T-cell (primary cell): Measurements from ENCODE around the gene MLXIP. TPM values are rescaled to one million over a fixed set of nuclear protein-coding genes. Genes with fewer than 3 reads are reported as not detected.
A peak's percentile ranks its signal among the peaks of the same experiment; 100 is the strongest.

Source experiments
- ATAC-seq, 4 experiments: fragments of 200-7000 bp in 3 of 4; fragments of 150-1000 bp in 1 of 4; cut with Tn5 transposase; replicated peaks in 1 of 4; 1 replicate in 3 of 4; 2 replicates in 1 of 4; pipeline ENCODE4 v1.10.0; 2021; ENCODE audit warnings: moderate library complexity in 3 of 4, mild to moderate bottlenecking in 2 of 4, moderate number of reproducible peaks in 1 of 4
- CTCF ChIA-PET, 2 donors: fragments of 300-600 bp; sonication (Branson Sonifier 250); formaldehyde crosslinking; loops; one replicate each; lab custom pipeline; 2022; ENCODE audit warnings: antibody characterized with exemption in 2 of 2; lab: Charles Lee
- POLR2A ChIA-PET, 2 donors: fragments of 300-600 bp; sonication (Branson Sonifier 250); formaldehyde crosslinking; loops; one replicate each; lab custom pipeline; 2022; ENCODE audit warnings: antibody characterized with exemption in 2 of 2; lab: Charles Lee
- DNase-seq, 35 experiments: peaks; one replicate each; pipeline versions ENCODE4 v3.0.0 to v3.0.0-alpha.2; 2013 to 2023
- H3K27ac ChIP-seq: one replicate; pipeline ENCODE4 v1.5.1; 2013; ENCODE audit warnings: low read length
- H3K27me3 ChIP-seq, 2 experiments: replicated peaks in 1 of 2; 1 replicate in 1 of 2; 2 replicates in 1 of 2; pipeline versions ENCODE4 v1.6.1 to v1.7.0; 2013; ENCODE audit warnings: low read length in 1 of 2, mixed read lengths in 1 of 2; ENCODE audit not compliant: control insufficient read depth in 2 of 2, insufficient read depth in 2 of 2; ENCODE audit errors: extremely low read depth in 1 of 2
- H3K36me3 ChIP-seq, 2 donors: 1 replicate in 1 of 2; 2 replicates in 1 of 2; pipeline versions ENCODE4 v1.6.1 to v1.7.0; 2013; ENCODE audit warnings: low read length in 1 of 2; ENCODE audit not compliant: control insufficient read depth in 2 of 2, insufficient read depth in 1 of 2; ENCODE audit errors: extremely low read depth in 1 of 2
- H3K4me1 ChIP-seq, 2 experiments: 1 replicate in 1 of 2; 2 replicates in 1 of 2; pipeline versions ENCODE4 v1.6.1 to v1.7.0; 2013; ENCODE audit warnings: low read length in 2 of 2, mixed read lengths in 1 of 2; ENCODE audit not compliant: insufficient read depth in 2 of 2, control insufficient read depth in 1 of 2; ENCODE audit errors: extremely low read depth in 1 of 2
- H3K4me3 ChIP-seq, 2 donors: 1 replicate in 1 of 2; 2 replicates in 1 of 2; pipeline versions ENCODE4 v1.5.1 to v1.7.0; 2013; ENCODE audit warnings: mild to moderate bottlenecking in 2 of 2, low read length in 1 of 2, moderate library complexity in 1 of 2; ENCODE audit not compliant: control insufficient read depth in 1 of 2; ENCODE audit errors: extremely low read depth in 1 of 2
- H3K9me3 ChIP-seq: 2 replicates; pipeline ENCODE4 v1.7.0; 2013
- H3K27ac Mint-ChIP-seq, 2 donors: one replicate each; pipeline ENCODE4 v1.8.0; 2020 to 2021; ENCODE audit warnings: mild to moderate bottlenecking in 2 of 2, mixed read lengths in 2 of 2
- H3K27me3 Mint-ChIP-seq, 2 donors: one replicate each; pipeline ENCODE4 v1.8.0; 2021 to 2022; ENCODE audit warnings: mixed read lengths in 2 of 2
- H3K36me3 Mint-ChIP-seq: one replicate; pipeline ENCODE4 v1.8.0; 2021; ENCODE audit warnings: mixed read lengths
- H3K4me1 Mint-ChIP-seq, 3 donors: one replicate each; pipeline ENCODE4 v1.8.0; 2020 to 2022; ENCODE audit warnings: mixed read lengths in 3 of 3, mild to moderate bottlenecking in 1 of 3
- H3K4me3 Mint-ChIP-seq, 3 donors: one replicate each; pipeline ENCODE4 v1.8.0; 2020 to 2022; ENCODE audit warnings: mild to moderate bottlenecking in 3 of 3, mixed read lengths in 3 of 3, moderate library complexity in 3 of 3
- H3K9me3 Mint-ChIP-seq, 3 donors: one replicate each; pipeline ENCODE4 v1.8.0; 2020 to 2022; ENCODE audit warnings: mixed read lengths in 3 of 3
- WGBS: methylation state at CpG from one replicate; pipeline ENCODE4 v1.1.5; 2013; ENCODE audit warnings: missing lambda C conversion rate; ENCODE audit not compliant: insufficient coverage; 5-methylcytosine and 5-hydroxymethylcytosine counted together
- total RNA-seq, 35 experiments: library from RNA in 6 of 35; stranded (reverse) in 6 of 35; fragments of 120-200 nt in 1 of 35; gene quantifications; one replicate each; pipeline versions ENCODE4 v1.2.1 to v1.2.4 and lab custom pipeline; 2013 to 2026

Gene MLXIP
- total RNA-seq, 5 donors from 2014 or later (not counting 1 experiment from before 2014, with no cell fraction given), result 87.9 to 113 (median 98.3) TPM

- DNase-seq (no peak), ATAC-seq (no peak)
- Histone ChIP-seq H3K36me3 (no peaks in the 10 kb centered on the region), H3K9me3 (no peaks in the 10 kb centered on the region), H3K4me3 (no peak overlapping the region), H3K27ac (no peak overlapping the region), H3K27me3 (peaks cover 0 to 6% of the 10 kb centered on the region in 2 experiments), H3K4me1 (peaks cover 0 to 19% of the 10 kb centered on the region in 2 experiments)
- ChIA-PET POLR2A (no interaction called here), CTCF (no interaction called here)
- Mint-ChIP-seq H3K4me3 (no peak overlapping the region), H3K9me3 (no peaks in the 10 kb centered on the region), H3K27ac (no peak overlapping the region), H3K4me1 (peaks cover 4 to 13% (median 5%) of the 10 kb centered on the region in 3 donors), H3K27me3 (no peaks in the 10 kb centered on the region), H3K36me3 (no peaks in the 10 kb centered on the region)
- WGBS, result no CpG with 5 or more reads among the region's 1 CpG
These were observed 4.7 kb upstream of the MLXIP start for GRCh38 chr12:122073815-122074214.

DNA sequence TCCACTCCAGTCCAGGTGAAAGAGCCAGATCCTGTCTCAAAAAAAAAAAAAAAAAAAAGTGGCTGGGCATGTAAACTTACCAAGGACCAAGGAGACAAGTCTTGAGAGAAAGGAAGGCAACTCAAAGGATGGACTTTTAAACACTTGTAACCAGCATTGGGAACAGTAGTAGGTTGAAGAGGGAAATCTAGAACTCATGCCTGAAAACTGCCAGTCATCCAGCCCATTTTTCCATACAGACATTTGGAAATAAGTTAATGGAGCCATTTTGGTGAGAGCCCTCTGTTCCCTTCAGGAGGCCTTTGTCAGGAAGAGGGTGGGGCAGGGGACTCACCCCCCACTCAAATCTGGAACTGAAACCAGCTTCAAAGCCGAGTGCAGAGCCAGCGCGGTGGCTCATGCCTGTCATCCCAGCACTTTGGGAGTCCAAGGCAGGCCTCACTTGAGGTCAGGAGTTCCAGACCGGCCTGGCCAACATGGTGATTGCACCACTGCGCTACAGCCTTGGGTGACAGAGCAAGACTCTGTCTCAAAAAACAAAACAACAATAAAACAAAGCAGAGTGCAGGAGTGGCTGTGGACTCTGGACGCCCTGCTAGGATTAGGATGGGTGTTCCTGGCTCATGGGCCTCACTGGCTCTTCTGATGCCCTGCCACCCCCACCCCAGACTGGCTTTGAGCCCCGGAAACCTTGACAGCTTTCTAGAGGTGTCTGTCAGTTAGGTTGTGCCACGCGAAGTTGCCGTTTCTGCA is 1.6 kb upstream of the MLXIP start:
- no peaks in the 10 kb centered on the region for H3K36me3 ChIP-seq

GRCh38 chr12:122079033-122079531 is 526 bp downstream of the MLXIP start:
- Histone ChIP-seq H3K9me3 (no peaks in the 10 kb centered on the region), H3K27ac (peak overlapping the region; percentile 75), H3K27me3 (peaks cover 0 to 6% of the 10 kb centered on the region in 2 experiments), H3K4me3 (peak overlapping the region; percentile 92 to 94), H3K4me1 (peaks cover 14 to 61% of the 10 kb centered on the region in 2 experiments), H3K36me3 (peaks cover 0 to 3% of the 10 kb centered on the region in 2 donors)
- peak overlapping the region; percentile 86 to 92 (median 92) for H3K4me3 Mint-ChIP-seq
- peak overlapping the region; percentile 92 to 97 for H3K27ac Mint-ChIP-seq
- POLR2A ChIA-PET, result no interaction called here
- H3K4me1 Mint-ChIP-seq, result peaks cover 43 to 50% (median 46%) of the 10 kb centered on the region in 3 donors
- peak in 4 of 35 experiments; percentile 24 to 50 (median 28) for DNase-seq
- ATAC-seq, result peak; percentile 7 to 33 (median 26)
- H3K27me3 Mint-ChIP-seq, result no peaks in the 10 kb centered on the region
- under 1% methylated on average over 32 of the region's 38 CpGs for WGBS
- CTCF ChIA-PET, result interaction anchor here in 1 of 2 donors (0.6 to 0.8 kb wide), 4 partner anchors 11 to 1741 kb away, joined by 3 to 5 read pairs (median 4); no protein-coding TSS in a partner anchor
- H3K36me3 Mint-ChIP-seq, result peaks cover 5% of the 10 kb centered on the region
- no peaks in the 10 kb centered on the region for H3K9me3 Mint-ChIP-seq

More for the DNA sequence above, 1.6 kb upstream of the MLXIP start:
- Mint-ChIP-seq H3K4me1 (peaks cover 21 to 28% (median 24%) of the 10 kb centered on the region in 3 donors), H3K27ac (no peak overlapping the region), H3K36me3 (no peaks in the 10 kb centered on the region), H3K9me3 (no peaks in the 10 kb centered on the region), H3K27me3 (no peaks in the 10 kb centered on the region), H3K4me3 (peak overlapping the region; percentile 11 to 86 (median 41))
- H3K27ac ChIP-seq, result no peak overlapping the region
- POLR2A ChIA-PET, result no interaction called here
- no peak for DNase-seq
- H3K4me1 ChIP-seq, result peaks cover 6 to 42% of the 10 kb centered on the region in 2 experiments
- no peak overlapping the region for H3K4me3 ChIP-seq
- H3K27me3 ChIP-seq, result peaks cover 0 to 6% of the 10 kb centered on the region in 2 experiments
- 65% methylated on average over 6 of the region's 10 CpGs for WGBS
- ATAC-seq, result no peak
- H3K9me3 ChIP-seq, result no peaks in the 10 kb centered on the region
- CTCF ChIA-PET, result interaction anchor here in 1 of 2 donors (0.6 kb wide), 1 partner anchor 190 kb away, joined by 4 read pairs; no protein-coding TSS in a partner anchor

- peak overlapping the region; percentile 75 for H3K27ac ChIP-seq
- Mint-ChIP-seq H3K27me3 (no peaks in the 10 kb centered on the region), H3K4me3 (peak overlapping the region; percentile 86 to 92 (median 92)), H3K4me1 (peaks cover 47 to 52% (median 51%) of the 10 kb centered on the region in 3 donors), H3K36me3 (peaks cover 8% of the 10 kb centered on the region), H3K27ac (peak overlapping the region; percentile 92 to 97), H3K9me3 (no peaks in the 10 kb centered on the region)
- peaks cover 17 to 65% of the 10 kb centered on the region in 2 experiments for H3K4me1 ChIP-seq
- ChIA-PET CTCF (interaction anchor here in 1 of 2 donors (0.6 kb wide), 1 partner anchor 682 kb away, joined by 3 read pairs; no protein-coding TSS in a partner anchor), POLR2A (interaction anchor here (0.6 to 1.6 kb wide), 2 partner anchors 9 to 397 kb away, joined by 5 read pairs; no protein-coding TSS in a partner anchor)
- WGBS, result 0% methylated on average over 5 of the region's 13 CpGs
- no peaks in the 10 kb centered on the region for H3K9me3 ChIP-seq
- H3K27me3 ChIP-seq, result peaks cover 0 to 6% of the 10 kb centered on the region in 2 experiments
- ATAC-seq (no peak), DNase-seq (peak in 3 of 35 experiments; percentile 30 to 34 (median 33))
- peak overlapping the region; percentile 92 to 94 for H3K4me3 ChIP-seq
- H3K36me3 ChIP-seq, result peaks cover 0 to 6% of the 10 kb centered on the region in 2 donors
These were observed 1.1 kb downstream of the MLXIP start for GRCh38 chr12:122079532-122080081.

DNA sequence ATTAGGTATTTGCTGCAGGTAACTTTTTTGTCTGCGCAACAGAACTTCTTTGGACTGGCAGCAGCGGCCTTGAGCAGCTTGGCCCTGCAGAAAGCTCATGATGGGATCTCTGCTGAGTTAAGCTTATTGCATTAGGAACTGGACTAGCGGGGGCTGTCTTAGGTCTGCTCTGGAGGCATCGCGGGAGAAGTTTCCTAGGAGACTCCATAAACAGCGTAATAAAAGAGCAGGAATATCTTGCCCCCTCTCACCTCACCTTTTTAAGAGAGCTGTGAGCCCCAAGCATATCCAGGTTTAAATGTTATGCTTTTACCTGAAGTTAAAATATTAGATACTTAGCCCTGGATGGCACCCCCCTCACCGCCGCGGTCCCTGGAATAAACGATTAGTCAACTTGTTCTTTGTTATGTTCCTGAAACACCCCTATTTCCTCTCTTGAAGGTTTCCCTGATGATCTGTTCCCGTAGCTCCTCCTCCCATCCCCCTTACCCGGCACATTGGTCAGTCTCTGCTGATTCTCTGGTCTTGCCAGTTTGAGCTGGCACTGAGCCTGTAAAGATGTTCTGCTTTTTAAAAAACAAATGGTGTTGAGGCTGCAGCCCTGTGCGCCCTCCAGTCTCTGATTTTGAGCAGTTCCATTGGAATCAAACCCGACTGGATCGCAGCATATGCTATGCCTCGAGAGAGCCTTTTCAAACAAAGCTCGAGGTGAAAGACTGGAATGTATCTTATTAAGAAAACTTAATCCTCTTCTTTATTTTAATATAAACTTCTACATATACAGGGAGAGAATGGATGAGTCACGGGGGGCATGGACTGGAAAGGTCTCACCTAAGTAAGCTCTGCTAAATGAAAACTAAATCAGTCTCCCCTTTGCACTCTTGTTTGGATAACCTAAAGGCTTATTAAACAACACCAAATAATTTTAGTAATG is 1.9 kb downstream of the MLXIP start:
- Mint-ChIP-seq H3K36me3 (peaks cover 8% of the 10 kb centered on the region), H3K9me3 (no peaks in the 10 kb centered on the region), H3K27me3 (no peaks in the 10 kb centered on the region), H3K27ac (peak overlapping the region; percentile 92 to 97), H3K4me3 (peak overlapping the region; percentile 86 to 92 (median 92)), H3K4me1 (peaks cover 52 to 58% (median 53%) of the 10 kb centered on the region in 3 donors)
- Histone ChIP-seq H3K36me3 (peaks cover 0 to 12% of the 10 kb centered on the region in 2 donors), H3K9me3 (no peaks in the 10 kb centered on the region), H3K27me3 (peaks cover 0 to 6% of the 10 kb centered on the region in 2 experiments), H3K27ac (peak overlapping the region; percentile 75), H3K4me3 (peak overlapping the region; percentile 92 to 94), H3K4me1 (peaks cover 24 to 73% of the 10 kb centered on the region in 2 experiments)
- ChIA-PET CTCF (interaction anchor here in 1 of 2 donors (1.0 to 1.3 kb wide), 3 partner anchors 10 to 43 kb away, joined by 3 to 4 read pairs (median 4); no protein-coding TSS in a partner anchor), POLR2A (interaction anchor here (0.6 to 1.6 kb wide), 6 partner anchors 8 to 398 kb away, joined by 3 to 5 read pairs (median 4); no protein-coding TSS in a partner anchor)
- DNase-seq (no peak), ATAC-seq (no peak)
- 20% methylated on average over 10 of the region's 18 CpGs for WGBS
